ENCODE results near the gene SLC35F1. TPM values are rescaled to one million over a fixed set of nuclear protein-coding genes. Genes with fewer than 3 reads are reported as not detected.

SLC35F1 gene
- polyA plus RNA-seq, 1 donor from 2014 or later = 35.1 TPM

- no peak overlapping the region for H3K4me2 ChIP-seq (ENCODE audit: low read length)
- no peak overlapping the region for H2AFZ ChIP-seq (ENCODE audit: low read depth, low read length)
- no peaks in the 10 kb centered on the region for H3F3A ChIP-seq (ENCODE audit: insufficient read depth, low read length, poor library complexity, severe bottlenecking)
- TF ChIP-seq MXI1 (conservative IDR thresholded peaks at IDR 0.05; ENCODE audit: poor library complexity, severe bottlenecking) (no peak), RAD21 (conservative IDR thresholded peaks at IDR 0.05) (no peak), TAF1 (IDR thresholded peaks at IDR 0.05; ENCODE audit: low read depth) (no peak), POLR2AphosphoS5 (IDR thresholded peaks at IDR 0.05) (no peak), REST (IDR thresholded peaks at IDR 0.05; ENCODE audit: borderline replicate concordance) (no peak), SMC3 (conservative IDR thresholded peaks at IDR 0.05; ENCODE audit: poor library complexity) (no peak)
- H3K36me3 ChIP-seq (ENCODE audit: insufficient read depth, low read length) = no peaks in the 10 kb centered on the region
- H3K9me2 ChIP-seq (ENCODE audit: insufficient read depth, low read length) = no peaks in the 10 kb centered on the region
- H3K9me3 ChIP-seq (ENCODE audit: low read length) = no peaks in the 10 kb centered on the region
- no peaks in the 10 kb centered on the region for H3K27me3 ChIP-seq (ENCODE audit: insufficient read depth, low read depth, low read length)
- H3K9ac ChIP-seq (ENCODE audit: low read length) = no peak overlapping the region
- H3K79me2 ChIP-seq (replicated peaks; ENCODE audit: insufficient read depth, low read length) = no peaks in the 10 kb centered on the region
- H3K27ac ChIP-seq (ENCODE audit: low read length) = no peak overlapping the region
- no peaks in the 10 kb centered on the region for H4K20me1 ChIP-seq (ENCODE audit: insufficient read depth)
- H3K4me3 ChIP-seq (ENCODE audit: low read length) = no peak overlapping the region
These were observed 342.6 kb downstream of the SLC35F1 start for GRCh38 chr6:118249680-118250079.

GRCh38 chr6:118252474-118252873, 345.4 kb downstream of the SLC35F1 start:
- H3K36me3 ChIP-seq (ENCODE audit: insufficient read depth, low read length) = no peaks in the 10 kb centered on the region
- H3K9ac ChIP-seq (ENCODE audit: low read length) = no peak overlapping the region
- no peaks in the 10 kb centered on the region for H3F3A ChIP-seq (ENCODE audit: insufficient read depth, low read length, poor library complexity, severe bottlenecking)
- no peaks in the 10 kb centered on the region for H3K79me2 ChIP-seq (replicated peaks; ENCODE audit: insufficient read depth, low read length)
- H3K27ac ChIP-seq (ENCODE audit: low read length) = no peak overlapping the region
- no peak overlapping the region for H3K4me2 ChIP-seq (ENCODE audit: low read length)
- H3K9me3 ChIP-seq (ENCODE audit: low read length) = no peaks in the 10 kb centered on the region
- no peak overlapping the region for H3K4me3 ChIP-seq (ENCODE audit: low read length)
- no peaks in the 10 kb centered on the region for H3K9me2 ChIP-seq (ENCODE audit: insufficient read depth, low read length)
- no peak for TF ChIP-seq POLR2AphosphoS5 (IDR thresholded peaks at IDR 0.05)
- TF ChIP-seq SMC3 (conservative IDR thresholded peaks at IDR 0.05; ENCODE audit: poor library complexity) = no peak
- no peak for TF ChIP-seq REST (IDR thresholded peaks at IDR 0.05; ENCODE audit: borderline replicate concordance)
- no peak for TF ChIP-seq TAF1 (IDR thresholded peaks at IDR 0.05; ENCODE audit: low read depth)
- TF ChIP-seq MXI1 (conservative IDR thresholded peaks at IDR 0.05; ENCODE audit: poor library complexity, severe bottlenecking) = no peak
- H3K27me3 ChIP-seq (ENCODE audit: insufficient read depth, low read depth, low read length) = no peaks in the 10 kb centered on the region
- no peak overlapping the region for H2AFZ ChIP-seq (ENCODE audit: low read depth, low read length)
- H4K20me1 ChIP-seq (ENCODE audit: insufficient read depth) = no peaks in the 10 kb centered on the region

GRCh38 chr6:118253741-118254140, 346.7 kb downstream of the SLC35F1 start:
- Histone ChIP-seq H3K36me3 (ENCODE audit: insufficient read depth, low read length) (no peaks in the 10 kb centered on the region), H4K20me1 (ENCODE audit: insufficient read depth) (no peaks in the 10 kb centered on the region), H3K9ac (ENCODE audit: low read length) (no peak overlapping the region), H3K9me2 (ENCODE audit: insufficient read depth, low read length) (no peaks in the 10 kb centered on the region), H3K79me2 (replicated peaks; ENCODE audit: insufficient read depth, low read length) (no peaks in the 10 kb centered on the region), H3F3A (ENCODE audit: insufficient read depth, low read length, poor library complexity, severe bottlenecking) (no peaks in the 10 kb centered on the region), H2AFZ (ENCODE audit: low read depth, low read length) (no peak overlapping the region), H3K4me2 (ENCODE audit: low read length) (no peak overlapping the region), H3K27me3 (ENCODE audit: insufficient read depth, low read depth, low read length) (no peaks in the 10 kb centered on the region), H3K4me3 (ENCODE audit: low read length) (no peak overlapping the region), H3K27ac (ENCODE audit: low read length) (no peak overlapping the region), H3K9me3 (ENCODE audit: low read length) (no peaks in the 10 kb centered on the region)
- TF ChIP-seq CTCF (IDR thresholded peaks at IDR 0.05; ENCODE audit: poor library complexity, severe bottlenecking) (no peak), TAF1 (IDR thresholded peaks at IDR 0.05; ENCODE audit: low read depth) (no peak), EP300 (conservative IDR thresholded peaks at IDR 0.05; ENCODE audit: poor library complexity, severe bottlenecking) (no peak), EZH2 (IDR thresholded peaks at IDR 0.05; ENCODE audit: borderline replicate concordance, insufficient read depth, low read length, poor library complexity, severe bottlenecking) (no peak), MXI1 (conservative IDR thresholded peaks at IDR 0.05; ENCODE audit: poor library complexity, severe bottlenecking) (no peak), SMC3 (conservative IDR thresholded peaks at IDR 0.05; ENCODE audit: poor library complexity) (no peak), REST (IDR thresholded peaks at IDR 0.05; ENCODE audit: borderline replicate concordance) (no peak), POLR2AphosphoS5 (IDR thresholded peaks at IDR 0.05) (no peak)

All from neural cell (in vitro differentiated cells).